ELR (cell line): ENCODE measurements around the gene TXNDC11.

Source experiments
- DNase-seq: peaks from one replicate; pipeline ENCODE4 v3.0.0-alpha.2; 2015; ENCODE audit warnings: low read depth

The TXNDC11 gene

DNA sequence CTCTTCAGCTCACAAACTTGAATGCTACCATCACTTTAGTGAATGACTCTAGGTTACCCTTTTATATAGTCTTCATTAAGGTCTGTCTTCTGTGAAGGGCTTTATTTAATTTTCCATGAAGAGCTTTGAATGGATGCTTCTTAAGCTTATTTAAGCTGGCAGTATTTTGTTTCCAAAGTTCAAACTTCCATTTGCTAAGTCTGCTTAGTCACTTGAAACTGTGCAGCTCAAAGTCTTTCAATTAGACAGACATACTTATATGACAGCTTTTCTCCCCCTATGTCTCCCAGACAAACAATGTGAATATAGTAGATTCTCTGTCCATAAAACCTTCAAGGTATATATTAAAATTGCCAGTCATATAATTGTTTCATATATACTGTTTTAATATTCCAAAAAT, 23.5 kb downstream of the TXNDC11 start:
- no peak for DNase-seq

DNA sequence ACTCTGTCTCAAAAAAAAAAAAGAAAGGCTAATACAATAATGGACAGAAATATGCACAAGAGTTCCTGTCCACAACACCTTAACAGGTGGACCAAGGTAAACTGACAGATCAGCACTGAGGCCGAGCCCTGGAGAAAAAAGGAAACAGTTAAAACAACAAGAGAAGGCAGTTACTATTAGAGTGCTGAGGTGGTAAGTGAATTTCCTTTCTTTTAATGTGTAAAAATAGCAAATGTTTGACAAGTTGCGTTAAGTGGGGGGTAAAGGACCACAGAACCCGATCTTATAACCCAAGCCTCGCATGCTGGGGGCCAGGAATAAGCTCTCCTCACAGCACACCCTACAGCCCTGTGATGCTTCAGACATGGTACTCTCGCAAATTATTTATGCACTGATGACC, 24.8 kb downstream of the TXNDC11 start:
- DNase-seq = no peak

DNA sequence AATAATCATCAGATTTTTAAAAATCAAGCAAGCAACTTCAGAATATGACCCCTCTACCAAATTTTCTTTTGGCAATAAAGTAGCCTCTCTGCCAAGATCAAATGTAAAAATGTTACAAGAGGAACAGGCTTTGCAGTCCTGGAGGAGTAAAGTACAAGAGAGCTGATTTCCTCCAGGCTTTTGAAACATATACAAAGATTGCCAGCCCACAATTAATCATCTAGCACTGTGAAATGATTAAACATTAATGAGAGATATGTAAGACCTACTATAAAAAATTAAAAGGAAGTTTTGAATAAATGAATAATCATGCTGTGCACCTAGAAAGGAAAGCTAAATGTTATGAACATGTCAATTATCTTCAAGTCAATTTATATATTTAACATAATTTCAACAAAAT, 26.3 kb downstream of the TXNDC11 start:
- no peak for DNase-seq

DNA sequence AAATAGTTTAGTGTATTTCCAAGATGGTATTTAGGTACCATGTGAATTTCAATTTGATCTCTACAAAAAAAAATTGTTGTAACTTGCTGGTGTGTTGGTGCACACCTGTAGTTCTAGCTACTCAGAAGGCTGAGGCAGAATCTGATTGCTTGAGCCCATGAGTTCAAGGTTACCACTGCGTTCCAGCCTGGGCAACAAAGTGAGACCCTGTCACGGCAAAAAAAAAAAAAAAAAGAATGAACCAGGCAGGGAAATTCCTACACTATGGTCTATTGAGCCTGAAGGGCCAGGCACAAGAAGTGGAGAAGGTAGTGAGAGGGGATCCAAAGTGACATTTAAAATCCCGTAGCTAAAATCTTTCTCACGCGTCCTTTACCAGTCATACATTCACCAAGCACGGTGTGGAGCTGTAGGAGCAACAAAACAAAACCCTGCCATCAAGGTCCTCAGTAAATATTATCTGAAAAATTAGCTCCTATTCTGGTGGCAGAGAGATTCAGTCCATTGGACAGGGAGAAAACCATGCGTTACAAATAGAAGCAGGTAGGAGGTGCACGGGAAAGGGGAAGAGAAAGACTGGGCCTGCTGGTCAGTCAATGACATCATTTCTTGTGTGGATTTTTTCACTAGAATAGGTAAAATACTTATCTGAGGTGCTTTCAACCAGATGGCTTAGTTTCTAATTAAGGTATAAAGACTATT, 27.3 kb downstream of the TXNDC11 start:
- DNase-seq = no peak

DNA sequence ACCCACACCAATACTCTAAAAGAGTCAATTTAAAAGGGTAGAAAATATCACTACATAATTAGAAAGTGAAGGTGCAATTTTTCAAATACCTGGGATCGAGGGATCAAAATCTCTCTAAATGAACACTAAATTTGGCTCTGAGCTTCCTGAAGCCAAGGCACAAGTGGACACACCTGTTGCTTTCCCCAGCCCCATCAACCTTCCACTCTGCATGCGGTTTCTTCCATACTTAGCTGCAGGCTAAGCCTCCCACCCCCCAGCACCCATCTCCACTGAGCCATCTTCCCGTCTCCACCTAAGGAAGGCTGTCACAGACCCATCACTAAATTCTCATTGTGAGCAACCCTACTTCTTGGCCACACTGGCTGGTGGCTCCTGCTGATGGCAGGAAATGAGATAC, 30.5 kb downstream of the TXNDC11 start:
- no peak for DNase-seq

DNA sequence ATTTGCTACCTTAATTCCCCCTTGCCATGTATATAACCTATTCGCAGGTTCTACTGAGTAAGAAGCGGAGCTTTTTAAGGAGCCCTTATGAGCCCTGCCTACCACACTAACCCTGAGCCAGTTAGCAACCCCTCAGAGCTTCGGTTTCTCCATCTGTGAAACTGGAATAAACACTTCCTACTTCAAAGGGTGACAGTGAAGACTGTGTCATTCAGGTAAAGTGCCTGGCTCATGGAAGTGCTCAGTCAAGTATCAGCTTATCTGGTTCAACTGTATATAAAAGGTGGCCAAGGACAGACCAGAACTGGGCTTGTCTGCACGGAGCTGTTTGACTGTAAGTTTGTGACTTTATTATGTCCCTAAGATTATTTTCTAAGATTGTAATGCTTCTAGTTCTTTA, 31.0 kb downstream of the TXNDC11 start:
- no peak for DNase-seq

DNA sequence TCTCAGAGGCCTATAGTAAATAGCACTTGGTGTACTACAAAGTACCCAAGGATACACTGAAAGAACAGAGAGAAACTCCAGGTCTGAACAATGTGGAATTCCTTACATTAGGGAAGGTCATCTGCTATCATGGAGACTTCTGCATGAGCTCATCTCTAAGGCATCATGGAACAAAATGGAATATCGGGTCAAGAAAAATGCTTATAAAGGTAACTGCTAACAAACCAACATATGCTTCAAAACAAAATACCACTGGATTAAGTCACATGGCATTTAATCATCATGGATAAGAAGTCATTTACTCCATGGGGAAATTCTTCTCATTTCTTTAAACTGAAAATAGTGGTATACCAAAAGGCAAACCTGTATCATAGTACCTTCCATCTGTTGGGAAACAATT, 34.2 kb downstream of the TXNDC11 start:
- DNase-seq = peak; percentile 7

DNA sequence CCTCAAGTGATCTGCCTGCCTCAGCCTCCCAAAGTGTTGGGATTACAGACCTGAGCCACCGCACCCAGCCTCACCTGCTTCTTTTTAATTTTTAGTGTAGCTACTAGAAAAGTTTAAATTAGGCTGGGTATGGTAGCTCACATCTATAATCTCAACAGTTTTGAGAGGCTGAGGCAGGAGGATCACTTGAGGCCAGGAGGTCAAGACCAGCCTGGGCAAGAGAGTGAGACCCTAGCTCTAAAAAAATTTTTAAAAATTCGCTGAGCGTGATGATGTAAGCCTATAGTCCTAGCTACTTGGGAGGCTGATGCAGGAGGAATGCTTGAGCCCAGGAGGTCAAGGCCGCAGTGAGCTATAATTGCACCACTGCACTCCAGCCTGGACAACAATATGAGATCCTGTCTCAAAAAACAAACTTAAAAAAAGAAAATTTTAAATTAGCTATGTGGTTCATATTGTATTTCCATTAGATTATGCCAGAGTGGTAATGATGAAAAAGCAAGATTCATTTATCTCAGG, 34.9 kb downstream of the TXNDC11 start:
- no peak for DNase-seq

DNA sequence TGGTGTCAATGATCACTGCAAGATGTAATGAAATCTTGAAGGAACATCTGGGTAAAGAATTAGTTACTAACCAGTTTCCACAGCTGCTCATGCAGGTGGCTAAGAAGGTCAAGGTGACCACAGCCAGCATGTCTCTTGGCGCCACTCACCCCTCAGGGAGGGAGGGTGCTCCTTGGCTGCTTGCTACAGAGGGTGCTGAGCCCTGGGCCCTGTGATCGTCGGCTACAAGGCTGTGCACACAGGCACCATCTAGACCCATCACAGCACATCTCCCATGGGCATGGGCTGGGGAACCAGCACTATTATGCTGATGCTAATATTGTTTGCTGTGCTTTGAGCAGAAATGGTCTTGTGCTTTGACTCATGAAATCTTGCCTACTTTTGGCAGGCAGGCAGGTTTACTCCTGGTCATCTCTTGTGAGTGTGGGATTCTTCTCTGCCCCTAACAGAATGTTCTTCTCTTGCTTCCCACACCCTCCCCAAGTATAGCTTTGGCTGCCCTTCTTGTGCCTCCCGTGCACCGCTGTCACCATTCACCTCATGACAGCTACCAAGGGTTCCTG, 36.4 kb downstream of the TXNDC11 start:
- DNase-seq = no peak

DNA sequence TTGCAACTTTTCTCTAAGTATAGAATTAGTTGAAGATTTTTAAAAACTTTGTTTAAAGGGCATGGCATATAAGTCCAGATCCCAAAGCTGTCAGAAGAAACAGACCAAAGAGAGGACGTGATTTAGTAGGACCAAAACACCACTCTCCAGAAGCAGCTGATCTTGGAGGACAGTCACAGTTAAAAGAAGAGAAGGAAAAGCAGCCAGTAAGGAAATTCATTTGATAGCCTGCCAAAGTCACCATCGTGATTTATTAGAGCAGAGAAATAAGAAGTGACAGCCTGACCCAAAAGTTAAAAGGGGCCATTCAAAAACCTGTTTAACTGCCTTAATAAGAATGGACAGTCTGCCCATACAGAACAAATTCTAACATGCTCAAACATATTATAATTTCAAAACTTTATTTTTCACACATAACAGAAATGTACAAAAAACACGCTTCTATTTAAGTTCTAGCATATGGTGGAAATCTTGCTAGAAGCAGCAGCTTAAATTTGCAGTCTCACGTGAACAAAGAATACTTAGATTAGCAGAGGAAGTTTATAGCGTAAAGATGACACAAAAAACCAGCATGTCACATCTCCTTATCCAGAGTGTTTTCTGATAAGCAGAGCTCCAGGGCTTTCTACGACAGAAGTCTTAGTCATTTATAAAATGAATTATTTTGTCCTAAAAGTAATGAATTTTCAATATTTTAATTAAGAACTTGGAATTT, 37.2 kb downstream of the TXNDC11 start:
- no peak for DNase-seq

DNA sequence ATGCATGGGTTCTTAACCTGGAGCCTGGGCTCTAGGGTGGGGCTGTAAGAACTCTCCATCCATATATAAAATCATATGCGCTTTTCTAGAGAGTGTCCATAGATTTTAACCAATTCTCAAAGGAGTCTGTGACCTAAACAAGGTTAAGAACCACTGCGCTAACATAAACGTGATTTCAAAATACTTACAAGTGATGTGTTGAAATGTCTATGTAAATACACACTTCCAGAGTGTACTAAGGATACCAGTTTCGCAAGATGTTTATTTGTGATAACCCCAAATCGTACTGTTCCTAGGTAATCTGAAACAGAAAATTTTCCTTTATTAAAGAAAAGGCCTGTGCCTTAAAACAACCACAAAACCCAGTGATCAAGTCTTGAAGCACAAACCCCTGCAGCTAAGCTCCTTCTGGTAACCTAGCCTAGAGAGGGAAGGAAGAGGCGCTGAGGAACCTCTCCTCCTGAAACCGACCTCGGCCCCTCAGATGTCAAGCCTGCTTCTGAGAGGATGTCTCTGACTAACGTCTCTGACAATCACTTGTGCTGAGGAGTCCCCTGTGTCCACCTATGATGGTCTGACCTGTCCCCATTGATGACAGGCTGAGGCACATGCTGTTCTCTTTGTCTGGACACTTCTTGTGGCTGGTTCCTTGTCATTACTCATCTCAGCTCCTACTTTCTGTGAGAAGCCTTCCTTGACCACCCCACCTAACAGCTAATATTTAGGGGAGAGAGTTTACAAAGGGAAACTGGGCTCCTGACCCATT, 42.2 kb downstream of the TXNDC11 start:
- no peak for DNase-seq

DNA sequence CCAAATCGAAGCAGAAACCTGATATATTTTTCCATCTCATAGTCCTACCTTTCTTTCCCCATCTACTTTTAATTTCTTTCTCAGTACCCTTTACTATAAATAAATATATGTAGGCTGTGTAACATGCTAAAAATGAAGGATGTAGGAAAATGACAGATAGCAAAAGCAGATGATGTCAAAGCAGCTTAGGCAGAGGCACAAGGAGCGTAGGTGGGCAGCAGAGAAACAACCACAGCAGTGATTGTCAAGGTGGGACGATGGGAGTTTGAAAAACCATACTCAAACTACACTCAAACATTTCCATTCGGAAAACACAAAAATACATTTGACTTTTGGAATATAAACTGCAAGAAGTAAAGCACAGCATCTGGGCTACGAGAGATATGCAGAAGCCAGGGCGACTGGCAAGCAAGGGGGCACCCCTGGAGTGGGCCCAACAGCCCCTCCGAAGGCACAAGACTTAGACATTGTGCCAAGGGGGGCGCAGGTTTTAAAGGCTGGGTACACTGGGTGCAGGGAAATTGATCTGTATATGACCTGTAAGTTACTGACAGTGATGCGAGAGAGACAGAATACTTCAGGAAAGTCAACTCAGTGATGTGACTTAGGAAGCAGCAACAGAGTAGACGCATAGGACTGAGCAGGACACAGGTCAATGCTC, 43.3 kb downstream of the TXNDC11 start:
- DNase-seq = no peak

DNA sequence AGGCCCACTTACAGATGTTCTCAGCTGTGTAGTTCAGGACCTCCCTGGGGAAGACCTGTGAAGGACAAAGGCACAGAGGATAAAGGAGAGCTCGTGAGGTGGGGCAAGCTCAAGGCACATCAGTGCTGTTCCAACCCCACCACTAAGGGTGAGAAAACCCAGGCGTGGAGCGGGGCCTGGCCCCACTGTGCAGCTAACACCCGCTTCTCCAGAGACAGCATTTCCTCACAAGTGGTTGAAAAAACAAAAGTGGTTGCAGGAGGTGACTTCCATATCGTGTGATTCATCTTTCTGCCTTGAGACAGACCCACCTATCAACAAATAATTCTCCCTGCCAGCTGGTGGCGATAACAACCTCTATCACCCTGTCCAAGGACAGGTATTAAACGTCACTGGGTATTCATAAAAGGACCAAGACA, 44.4 kb downstream of the TXNDC11 start:
- peak; percentile 45 for DNase-seq

DNA sequence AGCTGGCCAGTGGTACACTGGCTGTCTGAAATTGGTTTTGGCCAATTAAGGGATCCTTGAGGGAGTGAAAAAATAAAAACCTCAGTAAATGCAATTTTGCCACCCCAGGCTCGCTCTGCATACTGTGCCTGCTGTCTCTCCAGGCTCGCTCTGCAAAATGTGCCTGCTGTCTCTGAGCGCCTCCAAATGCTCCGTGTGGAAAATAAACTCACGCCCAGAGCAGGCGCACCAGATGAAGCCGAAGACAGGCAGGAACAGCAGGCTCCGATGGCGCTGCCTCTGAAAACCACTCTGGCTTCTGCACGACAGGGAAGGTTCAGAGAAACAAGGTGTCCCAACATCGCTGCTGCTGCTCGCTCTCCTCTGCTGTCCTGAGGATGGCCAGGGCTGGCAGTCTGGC, 45.3 kb downstream of the TXNDC11 start:
- DNase-seq = no peak

DNA sequence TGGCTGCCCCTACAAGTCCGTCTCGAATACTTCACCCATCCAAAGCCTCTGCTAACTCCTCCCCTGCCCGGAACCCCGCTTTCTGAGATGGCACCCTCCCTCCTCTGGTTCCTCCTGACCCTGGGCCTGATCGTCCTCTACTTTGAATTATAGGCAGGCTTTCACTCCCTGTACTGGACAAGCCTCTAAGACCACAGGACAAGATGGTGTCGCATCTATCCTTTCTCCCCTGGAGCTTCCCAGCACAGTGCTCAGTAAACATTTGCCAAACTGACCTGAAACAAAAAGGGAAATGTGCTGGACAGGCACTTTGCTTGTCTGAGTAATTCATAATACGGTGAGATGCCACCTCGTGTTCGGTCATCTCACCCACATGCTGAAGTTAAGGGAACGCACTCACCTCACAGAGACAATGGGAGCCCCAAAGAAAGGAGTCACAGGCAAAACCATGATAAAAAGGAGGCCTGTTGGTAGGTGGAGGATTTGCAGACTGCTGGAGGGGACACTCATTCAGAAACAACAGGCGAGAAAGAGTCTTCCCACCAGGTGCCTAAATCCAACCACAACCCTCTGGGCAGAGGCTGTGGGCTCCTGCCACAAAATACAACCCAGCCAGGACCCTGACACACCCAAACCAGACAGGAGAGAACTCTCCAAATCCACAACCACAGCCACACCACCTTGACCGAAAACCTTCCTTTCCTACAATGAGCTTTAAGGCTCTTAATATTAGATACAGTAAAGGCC, 46.2 kb downstream of the TXNDC11 start:
- no peak for DNase-seq

DNA sequence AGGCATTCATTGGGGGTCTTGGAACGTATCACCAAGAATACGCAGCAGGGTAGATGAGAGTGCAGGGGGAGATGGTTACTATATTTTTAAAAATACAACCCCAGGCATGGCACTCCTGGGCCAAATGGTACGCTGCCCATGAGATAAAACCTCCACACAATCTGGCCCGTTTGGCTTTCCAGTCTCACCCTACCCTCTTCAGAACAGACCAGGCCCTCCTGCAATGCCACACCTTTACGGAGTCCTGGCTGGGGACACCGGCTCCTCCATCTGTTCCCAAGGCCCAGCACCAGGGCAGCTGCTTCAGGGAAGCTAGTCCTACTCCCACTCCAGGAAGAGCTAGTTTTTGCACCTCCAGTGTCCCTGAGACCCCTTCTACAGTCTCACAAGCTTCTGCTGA, 50.0 kb downstream of the TXNDC11 start:
- DNase-seq = no peak

DNA sequence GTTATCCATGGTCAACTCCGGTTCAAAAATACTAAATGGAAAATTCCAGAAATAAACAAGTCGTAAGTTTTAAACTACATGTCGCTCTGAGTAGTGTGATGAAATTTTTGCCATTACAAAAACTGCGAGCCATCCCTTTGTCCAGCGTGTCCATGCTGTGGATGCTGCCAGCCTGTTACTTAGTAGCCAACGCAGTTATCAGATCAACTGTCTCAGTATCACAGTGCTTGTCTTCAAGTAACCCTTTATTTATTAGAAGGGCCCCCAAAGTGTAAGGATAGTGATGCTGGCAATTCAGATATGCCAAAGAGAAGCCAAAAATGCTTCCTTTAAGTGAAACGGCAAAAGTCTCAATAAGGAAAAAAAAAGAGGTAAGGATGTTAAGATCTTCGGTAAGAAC, 50.5 kb downstream of the TXNDC11 start:
- DNase-seq = no peak

DNA sequence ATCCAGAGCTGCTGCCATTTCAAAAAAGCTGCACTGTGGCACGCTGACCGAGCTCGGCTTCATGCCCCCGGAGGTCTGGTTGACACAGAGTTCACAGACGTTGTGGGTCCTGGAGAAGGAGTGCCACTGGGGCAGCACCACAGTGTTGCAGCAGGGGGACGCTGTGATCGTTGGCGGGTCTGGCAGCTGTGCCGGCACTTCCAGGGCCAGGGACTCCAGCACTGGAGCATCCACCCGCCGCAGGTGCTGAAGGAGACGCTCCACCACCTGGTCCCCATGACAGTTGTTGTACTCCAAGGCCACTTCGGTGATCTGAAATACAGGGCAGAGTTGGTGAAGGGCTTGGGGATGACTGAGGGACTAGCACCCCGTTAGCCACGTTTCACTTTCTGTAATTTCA, 50.9 kb downstream of the TXNDC11 start:
- DNase-seq = no peak

DNA sequence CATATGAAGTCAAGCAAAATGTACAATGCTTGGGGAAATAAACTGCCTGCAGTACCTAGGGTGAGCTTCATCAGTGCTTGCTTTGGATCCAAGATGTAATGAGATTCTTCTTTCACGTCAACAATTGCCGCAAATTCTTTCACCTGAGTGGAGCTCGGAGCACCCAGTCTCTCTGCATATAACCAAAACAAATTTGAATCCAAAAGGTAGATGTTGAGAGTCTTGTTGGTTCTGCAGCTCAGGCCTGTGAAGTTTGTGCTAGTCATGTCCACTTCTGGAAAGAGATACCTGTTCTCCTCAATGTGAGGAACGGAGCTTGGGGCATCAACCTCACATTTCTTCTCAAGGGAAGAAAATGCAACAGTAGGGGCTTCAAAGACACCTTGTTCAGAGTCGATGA, 51.4 kb downstream of the TXNDC11 start:
- no peak for DNase-seq

DNA sequence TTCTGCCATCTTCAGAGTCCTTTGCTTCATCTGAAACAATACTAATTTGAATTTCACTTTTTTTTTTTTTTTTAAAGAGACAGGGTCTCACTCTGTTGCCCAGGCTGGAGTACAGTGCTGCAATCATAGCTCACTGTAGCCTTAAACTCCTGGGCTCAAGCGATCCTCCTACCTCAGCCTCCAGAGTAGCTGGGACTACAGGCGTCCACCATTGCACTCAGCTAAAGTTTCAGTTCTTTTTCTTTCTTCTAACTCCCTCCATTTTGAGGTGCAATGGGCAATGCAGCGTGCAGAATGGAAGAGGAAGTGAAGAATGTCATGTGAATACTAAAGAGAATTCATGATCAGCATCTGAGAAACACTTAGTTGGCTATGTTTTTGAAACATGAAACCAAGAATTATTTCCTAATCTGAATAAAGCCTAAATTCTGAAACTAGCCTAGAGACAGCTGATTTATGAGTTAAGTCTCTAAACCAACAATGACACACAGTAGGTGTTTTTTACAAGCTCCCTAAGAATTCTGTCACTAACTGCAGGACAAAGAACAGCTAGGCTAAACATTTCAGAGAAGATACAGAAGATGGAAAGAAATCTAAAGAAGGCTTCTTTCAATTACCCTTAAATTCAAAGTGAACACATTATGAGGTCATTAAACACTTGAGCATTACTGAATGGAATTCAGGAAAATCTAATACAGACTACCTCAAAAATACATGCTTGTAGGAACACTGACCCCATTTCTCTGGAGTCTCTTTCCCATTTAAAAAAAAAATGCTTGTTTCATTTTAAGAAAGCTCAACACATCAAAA, 53.4 kb downstream of the TXNDC11 start:
- DNase-seq = no peak

DNA sequence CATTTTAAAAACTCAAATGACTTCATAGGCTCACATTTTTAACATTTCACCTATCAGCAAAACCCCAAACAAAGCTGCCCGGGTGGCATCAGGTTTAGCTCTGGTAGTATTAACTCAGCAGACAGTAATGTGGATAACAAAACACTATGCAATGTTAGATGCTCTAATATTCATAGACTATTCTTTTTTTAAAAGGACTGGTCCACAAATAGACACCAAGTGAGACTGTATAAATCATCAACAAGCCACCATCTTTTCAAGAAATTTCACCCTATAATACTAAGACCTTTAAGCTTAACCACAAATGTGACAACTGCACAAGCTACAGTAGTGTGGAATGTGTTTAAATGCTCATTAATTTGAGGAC, 54.2 kb downstream of the TXNDC11 start:
- DNase-seq = no peak
